ENCODE measurements around the gene NRG3.

NRG3 gene

GRCh38 chr10:82934947-82935346 is 1060.0 kb downstream of the NRG3 start:
- Histone ChIP-seq H3K4me3 (ENCODE audit: low read depth, low read length) (no peak overlapping the region), H3K79me2 (no peaks in the 10 kb centered on the region), H3K27me3 (ENCODE audit: control insufficient read depth, insufficient read depth, low read length) (no peaks in the 10 kb centered on the region), H3K9me3 (ENCODE audit: control insufficient read depth, low read length) (no peaks in the 10 kb centered on the region), H3K27ac (no peak overlapping the region), H2AFZ (no peak overlapping the region), H3K36me3 (ENCODE audit: control insufficient read depth, insufficient read depth, low read length) (no peaks in the 10 kb centered on the region), H3K4me1 (no peaks in the 10 kb centered on the region), H3K9ac (no peak overlapping the region), H3K4me2 (ENCODE audit: low read length) (no peak overlapping the region)
- TF ChIP-seq CTCF (IDR thresholded peaks at IDR 0.05) = no peak

GRCh38 chr10:82938331-82938730 is 1063.3 kb downstream of the NRG3 start:
- no peak for TF ChIP-seq CTCF (IDR thresholded peaks at IDR 0.05)
- H3K9ac ChIP-seq = no peak overlapping the region
- no peaks in the 10 kb centered on the region for H3K36me3 ChIP-seq (ENCODE audit: control insufficient read depth, insufficient read depth, low read length)
- no peaks in the 10 kb centered on the region for H3K27me3 ChIP-seq (ENCODE audit: control insufficient read depth, insufficient read depth, low read length)
- H3K4me1 ChIP-seq = no peaks in the 10 kb centered on the region
- H3K9me3 ChIP-seq (ENCODE audit: control insufficient read depth, low read length) = no peaks in the 10 kb centered on the region
- no peak overlapping the region for H3K4me3 ChIP-seq (ENCODE audit: low read depth, low read length)
- H3K79me2 ChIP-seq = no peaks in the 10 kb centered on the region
- H2AFZ ChIP-seq = no peak overlapping the region
- H3K27ac ChIP-seq = no peak overlapping the region
- no peak overlapping the region for H3K4me2 ChIP-seq (ENCODE audit: low read length)

- H3K27me3 ChIP-seq (ENCODE audit: control insufficient read depth, insufficient read depth, low read length) = no peaks in the 10 kb centered on the region
- no peak overlapping the region for H3K4me3 ChIP-seq (ENCODE audit: low read depth, low read length)
- TF ChIP-seq CTCF (IDR thresholded peaks at IDR 0.05) = no peak
- no peak overlapping the region for H3K27ac ChIP-seq
- H3K4me2 ChIP-seq (ENCODE audit: low read length) = no peak overlapping the region
- no peaks in the 10 kb centered on the region for H3K4me1 ChIP-seq
- H3K79me2 ChIP-seq = no peaks in the 10 kb centered on the region
- H3K9me3 ChIP-seq (ENCODE audit: control insufficient read depth, low read length) = no peaks in the 10 kb centered on the region
- H3K36me3 ChIP-seq (ENCODE audit: control insufficient read depth, insufficient read depth, low read length) = no peaks in the 10 kb centered on the region
- no peak overlapping the region for H2AFZ ChIP-seq
- no peak overlapping the region for H3K9ac ChIP-seq
Observed at GRCh38 chr10:82942286-82943099, 1067.5 kb downstream of the NRG3 start.

GRCh38 chr10:82943142-82943541 is 1068.1 kb downstream of the NRG3 start:
- H3K27ac ChIP-seq = no peak overlapping the region

More at GRCh38 chr10:82943142-82943541, 1068.1 kb downstream of the NRG3 start:
- Histone ChIP-seq H3K79me2 (no peaks in the 10 kb centered on the region), H3K9ac (no peak overlapping the region), H3K4me2 (ENCODE audit: low read length) (no peak overlapping the region), H3K4me1 (no peaks in the 10 kb centered on the region), H2AFZ (no peak overlapping the region), H3K9me3 (ENCODE audit: control insufficient read depth, low read length) (no peaks in the 10 kb centered on the region), H3K36me3 (ENCODE audit: control insufficient read depth, insufficient read depth, low read length) (no peaks in the 10 kb centered on the region), H3K4me3 (ENCODE audit: low read depth, low read length) (no peak overlapping the region), H3K27me3 (ENCODE audit: control insufficient read depth, insufficient read depth, low read length) (no peaks in the 10 kb centered on the region)
- TF ChIP-seq CTCF (IDR thresholded peaks at IDR 0.05) = no peak

Data from parathyroid adenoma (tissue), 2 donors.